Measurements from ENCODE around the gene PERM1. TPM values are rescaled to one million over a fixed set of nuclear protein-coding genes. Genes with fewer than 3 reads are reported as not detected.

The PERM1 gene
- total RNA-seq, 4 donors from 2014 or later, result 0.11 to 0.50 (median 0.30) TPM

GRCh38 chr1:937521-937920 is 44.4 kb downstream of the PERM1 start:
- no peak for DNase-seq (ENCODE audit: extremely low spot score)
- Histone ChIP-seq H3K36me3 (no peaks in the 10 kb centered on the region), H3K27me3 (peaks cover 10 to 92% (median 40%) of the 10 kb centered on the region in 4 donors), H3K4me3 (no peak overlapping the region), H3K27ac (replicated peaks in 1 of 4) (no peak overlapping the region), H3K9me3 (no peaks in the 10 kb centered on the region), H3K4me1 (peaks cover 35 to 52% (median 47%) of the 10 kb centered on the region in 4 donors)
- intact Hi-C loops (cut with DNase I), result loop anchor here (5.0 kb wide), 1 partner anchor 35 kb away; no protein-coding TSS in a partner anchor
- no peak for TF ChIP-seq CTCF (IDR thresholded peaks at IDR 0.05)
- no peak for TF ChIP-seq POLR2AphosphoS5 (IDR thresholded peaks at IDR 0.05)
- no peak for TF ChIP-seq EP300 (IDR thresholded peaks at IDR 0.05)
- TF ChIP-seq POLR2A (IDR thresholded peaks at IDR 0.05; ENCODE audit: low read depth), result no peak
- 89% methylated on average over 12 of the region's 16 CpGs for WGBS

GRCh38 chr1:936348-937264 is 45.3 kb downstream of the PERM1 start:
- peaks cover 26 to 43% (median 38%) of the 10 kb centered on the region in 4 donors for H3K4me1 ChIP-seq
- no peaks in the 10 kb centered on the region for H3K36me3 ChIP-seq
- TF ChIP-seq POLR2AphosphoS5 (IDR thresholded peaks at IDR 0.05) (no peak), CTCF (IDR thresholded peaks at IDR 0.05) (no peak), POLR2A (IDR thresholded peaks at IDR 0.05; ENCODE audit: low read depth) (no peak), EP300 (IDR thresholded peaks at IDR 0.05) (no peak)
- peaks cover 10 to 92% (median 32%) of the 10 kb centered on the region in 4 donors for H3K27me3 ChIP-seq
- intact Hi-C loops (cut with DNase I), result loop anchor here (5.0 kb wide), 1 partner anchor 34 kb away; no protein-coding TSS in a partner anchor
- no peak for DNase-seq (ENCODE audit: extremely low spot score)
- H3K4me3 ChIP-seq, result no peak overlapping the region
- no peak overlapping the region for H3K27ac ChIP-seq (replicated peaks in 1 of 4)
- WGBS, result 67% methylated on average over 30 of the region's 45 CpGs
- H3K9me3 ChIP-seq, result no peaks in the 10 kb centered on the region

GRCh38 chr1:935751-936231 is 46.1 kb downstream of the PERM1 start:
- TF ChIP-seq CTCF (IDR thresholded peaks at IDR 0.05) (no peak), POLR2AphosphoS5 (IDR thresholded peaks at IDR 0.05) (no peak), POLR2A (IDR thresholded peaks at IDR 0.05; ENCODE audit: low read depth) (no peak), EP300 (IDR thresholded peaks at IDR 0.05) (no peak)
- intact Hi-C loops (cut with DNase I), result loop anchor here (5.0 kb wide), 1 partner anchor 33 kb away; no protein-coding TSS in a partner anchor
- WGBS, result no CpG with 5 or more reads among the region's 30 CpGs
- Histone ChIP-seq H3K4me1 (peaks cover 18 to 35% (median 30%) of the 10 kb centered on the region in 4 donors), H3K4me3 (no peak overlapping the region), H3K36me3 (no peaks in the 10 kb centered on the region), H3K9me3 (no peaks in the 10 kb centered on the region), H3K27me3 (peaks cover 3 to 92% (median 27%) of the 10 kb centered on the region in 4 donors), H3K27ac (replicated peaks in 1 of 4) (no peak overlapping the region)
- DNase-seq (ENCODE audit: extremely low spot score), result no peak

- intact Hi-C loops (cut with DNase I), result loop anchor here (5.0 kb wide), 1 partner anchor 33 kb away; no protein-coding TSS in a partner anchor
Observed at GRCh38 chr1:934991-935750, 46.7 kb downstream of the PERM1 start.

More at GRCh38 chr1:934991-935750, 46.7 kb downstream of the PERM1 start:
- Histone ChIP-seq H3K9me3 (no peaks in the 10 kb centered on the region), H3K4me3 (no peak overlapping the region), H3K36me3 (no peaks in the 10 kb centered on the region), H3K4me1 (peaks cover 12 to 29% (median 24%) of the 10 kb centered on the region in 4 donors), H3K27me3 (peaks cover 0 to 92% (median 24%) of the 10 kb centered on the region in 4 donors), H3K27ac (replicated peaks in 1 of 4) (no peak overlapping the region)
- TF ChIP-seq POLR2AphosphoS5 (IDR thresholded peaks at IDR 0.05) (no peak), EP300 (IDR thresholded peaks at IDR 0.05) (no peak), POLR2A (IDR thresholded peaks at IDR 0.05; ENCODE audit: low read depth) (no peak), CTCF (IDR thresholded peaks at IDR 0.05) (no peak)
- DNase-seq (ENCODE audit: extremely low spot score), result no peak
- WGBS, result 32% methylated on average over 29 of the region's 37 CpGs

All from esophagus muscularis mucosa (tissue), 4 donors.